HepG2 (cell line): ENCODE measurements around the gene SIGMAR1. TPM values are rescaled to one million over a fixed set of nuclear protein-coding genes. Genes with fewer than 3 reads are reported as not detected.
A peak's percentile ranks its signal among the peaks of the same experiment; 100 is the strongest.

Experiments used
- CENPX ChIP-seq: sonication (generic); formaldehyde crosslinking; IDR thresholded peaks from 2 replicates; pipeline ENCODE4 v1.9.0; 2021; ENCODE audit warnings: mild to moderate bottlenecking, missing genetic modification reagents, moderate library complexity
- DR1 ChIP-seq: sonication (generic); formaldehyde crosslinking; IDR thresholded peaks from 2 replicates; pipeline ENCODE4 v1.8.0; 2021; ENCODE audit warnings: mild to moderate bottlenecking, missing genetic modification reagents, inconsistent platforms
- GFI1 ChIP-seq: sonication (generic); formaldehyde crosslinking; IDR thresholded peaks from 2 replicates; pipeline ENCODE4 v1.5.0; 2020; ENCODE audit warnings: missing genetic modification reagents, mild to moderate bottlenecking, borderline replicate concordance
- MAFG ChIP-seq: sonication (generic); formaldehyde crosslinking; IDR thresholded peaks from 2 replicates; pipeline ENCODE4 v1.5.1; 2020; ENCODE audit warnings: mild to moderate bottlenecking, missing genetic modification reagents
- MATR3 ChIP-seq: sonication (generic); formaldehyde crosslinking; IDR thresholded peaks from 2 replicates; pipeline ENCODE4 v1.4.0; 2020; ENCODE audit warnings: missing genetic modification reagents
- NONO ChIP-seq, 2 experiments: fragments of 450-650 bp in 1 of 2; sonication (generic) in 1 of 2; formaldehyde crosslinking in 1 of 2; IDR thresholded peaks in 1 of 2; conservative IDR thresholded peaks in 1 of 2; 2 replicates each; pipeline versions ENCODE4 v1.6.1 to v1.8.0; 2017 to 2022; ENCODE audit warnings: mild to moderate bottlenecking in 1 of 2, missing genetic modification reagents in 1 of 2, moderate library complexity in 1 of 2
- PHF20 ChIP-seq: sonication (generic); formaldehyde crosslinking; IDR thresholded peaks from 2 replicates; pipeline ENCODE4 v1.5.0; 2020; ENCODE audit warnings: mild to moderate bottlenecking, missing genetic modification reagents
- SAP130 ChIP-seq: IDR thresholded peaks from 2 replicates; pipeline ENCODE4 v1.6.1; 2016; ENCODE audit warnings: low read depth
- ZNF101 ChIP-seq: sonication (generic); formaldehyde crosslinking; IDR thresholded peaks from 2 replicates; pipeline ENCODE4 v1.4.0; 2020; ENCODE audit warnings: mild to moderate bottlenecking, low read depth, missing genetic modification reagents, borderline replicate concordance
- ZNF256 ChIP-seq: sonication (generic); formaldehyde crosslinking; conservative IDR thresholded peaks from 2 replicates; pipeline ENCODE4 v1.4.0; 2020; ENCODE audit warnings: missing genetic modification reagents
- ZNF3 ChIP-seq: IDR thresholded peaks from 2 replicates; pipeline ENCODE4 v1.7.0; 2017; ENCODE audit warnings: inconsistent platforms
- ZNF543 ChIP-seq: sonication (generic); formaldehyde crosslinking; IDR thresholded peaks from 2 replicates; pipeline ENCODE4 v1.4.0; 2020; ENCODE audit warnings: mild to moderate bottlenecking, missing genetic modification reagents
- ZNF678 ChIP-seq: sonication (generic); formaldehyde crosslinking; IDR thresholded peaks from 2 replicates; pipeline ENCODE4 v1.4.0; 2020; ENCODE audit warnings: mild to moderate bottlenecking, missing genetic modification reagents
- ZNF891 ChIP-seq: sonication (generic); formaldehyde crosslinking; IDR thresholded peaks from 2 replicates; pipeline ENCODE4 v1.5.0; 2020; ENCODE audit warnings: mild to moderate bottlenecking, missing genetic modification reagents
- ZSCAN22 ChIP-seq: sonication (generic); formaldehyde crosslinking; IDR thresholded peaks from 2 replicates; pipeline ENCODE4 v1.4.0; 2020; ENCODE audit warnings: mild to moderate bottlenecking, missing genetic modification reagents
- polyA plus RNA-seq, 8 experiments: library from polyadenylated mRNA; depleted of rRNA in 3 of 8; stranded (reverse) in 7 of 8; unstranded in 1 of 8; fragments of >200 nt; fragmentation: Illumina TruSeq in 4 of 8; extraction: Trizol in 4 of 8; gene quantifications; 2 replicates each; pipeline versions ENCODE4 v1.2.1 to v1.2.3, GENCODE V29; 2011 to 2016; ENCODE audit warnings: low read depth in 4 of 8, missing spikeins in 1 of 8, mixed read lengths in 1 of 8; ENCODE audit not compliant: insufficient read depth in 1 of 8
- total RNA-seq, 5 experiments: library from RNA; depleted of rRNA; stranded (reverse); fragments of >200 nt; fragmentation: Illumina TruSeq; extraction: Trizol; gene quantifications; 2 replicates each; pipeline ENCODE4 v1.2.3, GENCODE V29; 2016; ENCODE audit warnings: low read depth in 1 of 5
- TF ChIP-seq, protein P1 (sequence below): sonication (generic); formaldehyde crosslinking; IDR thresholded peaks from 2 replicates; pipeline ENCODE4 v1.5.0; 2020; ENCODE audit warnings: mild to moderate bottlenecking, low read depth, missing genetic modification reagents, borderline replicate concordance
- TF ChIP-seq, protein P2 (sequence below), 2 experiments: sonication (generic) in 1 of 2; formaldehyde crosslinking in 1 of 2; IDR thresholded peaks; 2 replicates each; pipeline versions ENCODE4 v1.4.0 to v1.6.1; 2018 to 2020; ENCODE audit warnings: missing genetic modification reagents in 2 of 2, borderline replicate concordance in 1 of 2, low read depth in 1 of 2, mild to moderate bottlenecking in 1 of 2, missing biosample characterization in 1 of 2
- TF ChIP-seq, protein P3 (sequence below): sonication (generic); formaldehyde crosslinking; IDR thresholded peaks from 2 replicates; pipeline ENCODE4 v1.8.1; 2023; ENCODE audit warnings: missing genetic modification reagents, inconsistent platforms, borderline replicate concordance
- TF ChIP-seq, protein P4 (sequence below): sonication (generic); formaldehyde crosslinking; IDR thresholded peaks from 2 replicates; pipeline ENCODE4 v1.4.0; 2020; ENCODE audit warnings: mild to moderate bottlenecking, missing genetic modification reagents, borderline replicate concordance
- TF ChIP-seq, protein P5 (sequence below): sonication (generic); formaldehyde crosslinking; IDR thresholded peaks from 2 replicates; pipeline ENCODE4 v1.5.1; 2020; ENCODE audit warnings: missing genetic modification reagents, mild to moderate bottlenecking, borderline replicate concordance

SIGMAR1 gene
- total and polyA plus RNA-seq, 2 of the 13 experiments (the other 11 are each of a cell fraction or from before 2014, with no cell fraction given): 38.9 to 60.8 TPM

DNA sequence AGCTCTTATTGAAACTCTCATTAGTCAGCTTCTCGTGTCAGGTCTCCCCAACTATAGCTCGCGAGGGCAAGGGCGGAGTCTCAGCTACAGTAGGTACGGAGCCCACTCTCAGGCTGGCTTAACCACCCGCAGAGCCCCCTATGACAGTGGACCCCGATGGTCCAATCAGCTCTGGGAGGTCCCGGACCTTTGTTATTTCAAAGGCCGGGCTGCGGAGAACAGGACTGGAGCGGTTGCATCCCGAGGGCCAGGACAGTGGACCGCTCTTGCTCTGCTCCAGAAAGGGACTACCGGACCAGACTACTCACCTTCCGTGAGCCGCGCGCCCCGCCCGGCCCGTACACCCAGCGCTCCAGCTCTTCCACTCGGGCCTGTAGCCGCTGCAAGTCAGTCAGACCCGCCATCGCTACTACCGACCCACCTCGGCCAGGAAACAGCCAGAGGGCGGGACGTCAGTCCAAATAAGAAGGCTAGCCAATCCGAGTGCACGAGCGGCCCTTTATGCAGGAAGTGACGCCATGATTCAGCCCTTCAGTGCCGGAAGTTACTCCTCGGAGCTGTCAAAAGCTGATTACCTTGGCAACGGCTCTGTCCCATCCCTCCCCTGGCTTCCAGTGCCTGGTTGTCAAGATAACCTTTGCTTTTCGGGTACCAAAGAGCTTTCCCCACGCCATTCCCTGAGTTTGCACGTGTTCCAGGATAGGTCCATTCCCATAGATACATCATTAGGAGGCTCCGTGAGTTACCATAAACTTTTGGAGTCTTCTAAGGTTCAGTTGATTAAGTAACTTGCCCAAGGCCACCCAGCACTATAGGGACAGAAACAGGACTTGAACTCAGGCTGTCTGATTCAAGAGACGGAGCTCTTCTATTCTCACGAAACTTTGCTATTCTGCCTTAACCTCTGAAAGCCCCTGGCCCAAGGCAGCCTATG, 17.3 kb downstream of the SIGMAR1 start, which contains the start of gene DCTN3 (continued):
- TF ChIP-seq, protein P1, sequence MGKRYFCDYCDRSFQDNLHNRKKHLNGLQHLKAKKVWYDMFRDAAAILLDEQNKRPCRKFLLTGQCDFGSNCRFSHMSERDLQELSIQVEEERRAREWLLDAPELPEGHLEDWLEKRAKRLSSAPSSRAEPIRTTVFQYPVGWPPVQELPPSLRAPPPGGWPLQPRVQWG: no peak
- TF ChIP-seq CENPX (CRISPR knock-in tag) (no peak), ZNF678 (CRISPR knock-in tag) (no peak), ZNF543 (CRISPR knock-in tag) (no peak), GFI1 (CRISPR knock-in tag) (no peak), ZNF101 (CRISPR knock-in tag) (no peak), ZNF891 (no peak), DR1 (CRISPR knock-in tag) (no peak), ZSCAN22 (CRISPR knock-in tag) (no peak), NONO (IDR thresholded peaks at IDR 0.05) (no peak), NONO (CRISPR knock-in tag; conservative IDR thresholded peaks at IDR 0.05) (no peak), MAFG (CRISPR knock-in tag) (no peak), PHF20 (CRISPR knock-in tag) (peak; percentile 81), MATR3 (CRISPR knock-in tag) (no peak), SAP130 (peak; percentile 95), ZNF3 (CRISPR knock-in tag) (no peak), ZNF256 (no peak)
- TF ChIP-seq, protein P2, sequence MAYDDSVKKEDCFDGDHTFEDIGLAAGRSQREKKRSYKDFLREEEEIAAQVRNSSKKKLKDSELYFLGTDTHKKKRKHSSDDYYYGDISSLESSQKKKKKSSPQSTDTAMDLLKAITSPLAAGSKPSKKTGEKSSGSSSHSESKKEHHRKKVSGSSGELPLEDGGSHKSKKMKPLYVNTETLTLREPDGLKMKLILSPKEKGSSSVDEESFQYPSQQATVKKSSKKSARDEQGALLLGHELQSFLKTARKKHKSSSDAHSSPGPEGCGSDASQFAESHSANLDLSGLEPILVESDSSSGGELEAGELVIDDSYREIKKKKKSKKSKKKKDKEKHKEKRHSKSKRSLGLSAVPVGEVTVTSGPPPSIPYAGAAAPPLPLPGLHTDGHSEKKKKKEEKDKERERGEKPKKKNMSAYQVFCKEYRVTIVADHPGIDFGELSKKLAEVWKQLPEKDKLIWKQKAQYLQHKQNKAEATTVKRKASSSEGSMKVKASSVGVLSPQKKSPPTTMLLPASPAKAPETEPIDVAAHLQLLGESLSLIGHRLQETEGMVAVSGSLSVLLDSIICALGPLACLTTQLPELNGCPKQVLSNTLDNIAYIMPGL (CRISPR knock-in tag; IDR thresholded peaks at IDR 0.05; ENCODE audit: borderline replicate concordance in 1 of 2, low read depth in 1 of 2): no peak
- TF ChIP-seq, protein P3, sequence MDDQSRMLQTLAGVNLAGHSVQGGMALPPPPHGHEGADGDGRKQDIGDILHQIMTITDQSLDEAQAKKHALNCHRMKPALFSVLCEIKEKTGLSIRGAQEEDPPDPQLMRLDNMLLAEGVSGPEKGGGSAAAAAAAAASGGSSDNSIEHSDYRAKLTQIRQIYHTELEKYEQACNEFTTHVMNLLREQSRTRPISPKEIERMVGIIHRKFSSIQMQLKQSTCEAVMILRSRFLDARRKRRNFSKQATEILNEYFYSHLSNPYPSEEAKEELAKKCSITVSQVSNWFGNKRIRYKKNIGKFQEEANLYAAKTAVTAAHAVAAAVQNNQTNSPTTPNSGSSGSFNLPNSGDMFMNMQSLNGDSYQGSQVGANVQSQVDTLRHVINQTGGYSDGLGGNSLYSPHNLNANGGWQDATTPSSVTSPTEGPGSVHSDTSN (CRISPR knock-in tag): no peak
- TF ChIP-seq, protein P4, sequence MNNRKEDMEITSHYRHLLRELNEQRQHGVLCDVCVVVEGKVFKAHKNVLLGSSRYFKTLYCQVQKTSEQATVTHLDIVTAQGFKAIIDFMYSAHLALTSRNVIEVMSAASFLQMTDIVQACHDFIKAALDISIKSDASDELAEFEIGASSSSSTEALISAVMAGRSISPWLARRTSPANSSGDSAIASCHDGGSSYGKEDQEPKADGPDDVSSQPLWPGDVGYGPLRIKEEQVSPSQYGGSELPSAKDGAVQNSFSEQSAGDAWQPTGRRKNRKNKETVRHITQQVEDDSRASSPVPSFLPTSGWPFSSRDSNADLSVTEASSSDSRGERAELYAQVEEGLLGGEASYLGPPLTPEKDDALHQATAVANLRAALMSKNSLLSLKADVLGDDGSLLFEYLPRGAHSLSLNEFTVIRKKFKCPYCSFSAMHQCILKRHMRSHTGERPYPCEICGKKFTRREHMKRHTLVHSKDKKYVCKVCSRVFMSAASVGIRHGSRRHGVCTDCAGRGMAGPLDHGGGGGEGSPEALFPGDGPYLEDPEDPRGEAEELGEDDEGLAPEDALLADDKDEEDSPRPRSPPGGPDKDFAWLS (CRISPR knock-in tag): no peak
- TF ChIP-seq, protein P5, sequence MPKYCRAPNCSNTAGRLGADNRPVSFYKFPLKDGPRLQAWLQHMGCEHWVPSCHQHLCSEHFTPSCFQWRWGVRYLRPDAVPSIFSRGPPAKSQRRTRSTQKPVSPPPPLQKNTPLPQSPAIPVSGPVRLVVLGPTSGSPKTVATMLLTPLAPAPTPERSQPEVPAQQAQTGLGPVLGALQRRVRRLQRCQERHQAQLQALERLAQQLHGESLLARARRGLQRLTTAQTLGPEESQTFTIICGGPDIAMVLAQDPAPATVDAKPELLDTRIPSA: no peak
